H7 (cell line): ENCODE data around the gene C15orf40. TPM values are rescaled to one million over a fixed set of nuclear protein-coding genes. Genes with fewer than 3 reads are reported as not detected.
"Not testable (repeated sequence)": the region's sequence is repeated elsewhere in the genome, so short reads cannot be mapped to it uniquely, and the experiment has no call there.

Experiments
- DNase-seq: peaks from one replicate; pipeline ENCODE4 v3.0.0; 2012
- H3K27me3 ChIP-seq: 2 replicates; pipeline ENCODE4 v1.6.0; 2011; ENCODE audit warnings: mild to moderate bottlenecking, low read length; ENCODE audit not compliant: control insufficient read depth, insufficient read depth
- H3K36me3 ChIP-seq: replicated peaks from 2 replicates; pipeline ENCODE4 v1.5.1; 2011; ENCODE audit warnings: low read length; ENCODE audit not compliant: control insufficient read depth, insufficient read depth
- H3K4me3 ChIP-seq: 2 replicates; pipeline ENCODE4 v1.5.1; 2011; ENCODE audit warnings: low read depth, mild to moderate bottlenecking, control low read depth, low read length, moderate library complexity; ENCODE audit not compliant: insufficient read depth
- total RNA-seq: library from RNA; depleted of rRNA; stranded (reverse); fragments of >200 nt; shearing (Covaris generic); gene quantifications from 2 replicates; pipeline ENCODE4 v1.2.3, GENCODE V29; 2014

C15orf40 gene
- total RNA-seq, 1 experiment from 2014 or later, result 48.6 TPM

GRCh38 chr15:83012076-83012426, 612 bp upstream of the C15orf40 start:
- no peak for DNase-seq

GRCh38 chr15:83010709-83011270, 649 bp downstream of the C15orf40 start:
- H3K36me3 ChIP-seq, result peaks cover 8% of the 10 kb centered on the region
- H3K27me3 ChIP-seq, result no peaks in the 10 kb centered on the region
- H3K4me3 ChIP-seq, result peak overlapping the region; percentile 99
- DNase-seq, result peak; percentile 82

More at GRCh38 chr15:83012076-83012426, 612 bp upstream of the C15orf40 start:
- Histone ChIP-seq H3K36me3 (peaks cover 6% of the 10 kb centered on the region), H3K4me3 (peak overlapping the region; percentile 99), H3K27me3 (no peaks in the 10 kb centered on the region)

DNA sequence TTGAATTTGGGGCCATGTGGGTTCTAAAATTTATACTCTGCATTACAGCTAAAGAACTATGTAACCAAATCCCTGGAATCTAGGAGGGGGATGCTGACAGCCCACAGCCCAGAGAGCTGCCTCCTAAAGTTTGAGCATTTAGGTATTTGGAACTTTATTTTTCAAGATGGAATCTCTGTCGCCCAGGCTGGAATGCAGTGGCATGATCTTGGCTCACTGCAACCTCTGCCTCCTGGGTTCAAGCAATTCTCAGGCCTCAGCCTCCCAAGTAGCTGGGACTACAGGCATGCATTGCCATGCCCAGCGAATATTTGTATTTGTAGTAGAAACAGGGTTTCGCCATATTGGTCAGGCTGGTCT, 10.8 kb downstream of the C15orf40 start:
- not testable (repeated sequence) for H3K36me3 ChIP-seq, H3K27me3 ChIP-seq, H3K4me3 ChIP-seq, DNase-seq

DNA sequence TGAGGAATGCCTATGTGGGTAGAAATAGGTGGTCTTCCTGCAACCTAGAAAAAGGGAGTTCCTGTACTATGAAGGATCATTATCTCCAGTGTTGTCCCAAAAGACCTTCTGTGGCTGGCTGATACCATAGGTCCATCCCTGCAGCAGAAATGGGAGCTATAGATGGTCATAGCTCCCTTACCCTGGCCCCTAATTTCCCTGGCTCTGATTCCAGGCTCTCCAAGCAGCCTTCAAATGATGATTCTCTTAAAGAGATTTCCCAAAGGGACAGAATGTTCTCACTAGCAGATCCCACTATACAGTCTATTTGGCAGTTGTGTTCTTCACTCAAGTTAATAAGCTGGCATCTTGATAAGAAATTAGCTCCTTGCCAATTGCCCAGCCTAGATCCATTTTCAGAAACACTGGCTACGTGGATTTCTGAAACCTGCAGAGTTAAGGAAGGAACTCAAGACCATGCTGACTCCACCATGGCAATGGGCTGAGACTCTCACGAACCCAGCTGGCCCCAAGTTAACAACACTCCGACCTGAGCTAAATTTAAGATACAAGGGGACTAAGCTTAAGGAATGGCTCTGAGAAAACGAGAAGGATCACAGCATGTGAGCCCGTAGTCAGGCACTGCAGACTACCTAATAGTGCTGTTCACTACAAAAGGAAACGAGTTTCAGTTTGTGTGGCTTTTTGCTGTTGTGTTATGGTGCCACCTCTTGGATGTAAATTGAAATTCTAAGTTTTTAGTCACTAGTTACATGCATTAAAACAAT, 11.4 kb downstream of the C15orf40 start:
- H3K36me3 ChIP-seq, result no peaks in the 10 kb centered on the region
- H3K4me3 ChIP-seq, result no peak overlapping the region
- DNase-seq, result peak; percentile 61
- H3K27me3 ChIP-seq, result no peaks in the 10 kb centered on the region

GRCh38 chr15:82999426-82999825, 12.0 kb downstream of the C15orf40 start:
- Histone ChIP-seq H3K27me3 (no peaks in the 10 kb centered on the region), H3K4me3 (no peak overlapping the region), H3K36me3 (no peaks in the 10 kb centered on the region)
- DNase-seq, result no peak

GRCh38 chr15:82995938-82996337, 15.5 kb downstream of the C15orf40 start:
- H3K27me3 ChIP-seq, result no peaks in the 10 kb centered on the region
- no peak overlapping the region for H3K4me3 ChIP-seq
- H3K36me3 ChIP-seq, result no peaks in the 10 kb centered on the region
- DNase-seq, result no peak

DNA sequence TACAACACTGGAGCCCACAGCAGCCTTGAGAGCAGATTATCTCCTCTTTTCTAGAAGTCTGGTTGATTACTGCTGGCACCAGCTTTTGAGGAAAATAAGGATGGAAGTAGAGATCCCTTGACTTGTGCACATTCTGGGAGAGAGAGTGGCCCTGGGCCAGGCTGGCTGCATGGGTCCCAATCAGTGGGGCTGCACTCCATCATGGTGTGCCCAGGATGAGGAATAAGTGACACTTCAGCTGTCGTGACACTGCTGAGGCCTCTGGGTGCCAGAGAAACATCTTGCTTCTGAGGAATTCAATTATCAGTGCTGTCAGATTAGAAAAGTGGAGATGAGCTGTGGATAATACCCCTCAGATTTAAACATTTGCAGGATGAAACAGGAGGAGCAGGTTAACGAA, 16.4 kb downstream of the C15orf40 start:
- Histone ChIP-seq H3K36me3 (no peaks in the 10 kb centered on the region), H3K4me3 (no peak overlapping the region), H3K27me3 (no peaks in the 10 kb centered on the region)
- no peak for DNase-seq

GRCh38 chr15:82993144-82993543, 18.3 kb downstream of the C15orf40 start:
- Histone ChIP-seq H3K27me3 (no peaks in the 10 kb centered on the region), H3K4me3 (no peak overlapping the region), H3K36me3 (0 out of 2 replicates have a peak, but pooled peaks cover 1% of the 10 kb centered on the region)
- DNase-seq, result no peak

DNA sequence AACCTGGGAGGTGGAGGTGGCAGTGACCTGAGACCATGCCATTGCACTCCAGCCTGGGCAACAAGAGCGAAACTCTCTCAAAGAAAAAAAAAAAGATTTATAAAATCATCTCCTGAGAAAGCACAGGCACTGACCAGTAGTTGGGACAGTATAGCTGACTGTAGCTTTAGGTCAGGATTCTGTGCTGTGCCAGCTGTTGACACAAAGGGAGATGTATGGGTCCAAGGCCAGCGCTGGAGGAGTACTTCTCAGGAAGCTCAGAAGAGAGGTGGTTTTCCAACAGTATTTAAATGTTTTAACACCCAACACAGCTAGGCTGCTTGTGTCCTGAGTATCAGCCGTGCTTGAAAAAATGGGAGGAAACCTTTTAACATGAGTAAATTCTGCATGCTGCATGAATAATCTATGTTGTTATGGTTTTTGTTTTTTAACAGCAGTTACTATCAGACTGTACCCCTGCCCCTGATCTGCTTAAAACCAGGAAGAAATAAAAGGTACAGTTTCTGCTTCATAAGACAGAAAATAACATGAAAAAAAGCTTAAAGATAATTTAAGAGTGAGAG, 18.9 kb downstream of the C15orf40 start:
- 0 out of 2 replicates have a peak, but pooled peaks cover 1% of the 10 kb centered on the region for H3K36me3 ChIP-seq
- H3K4me3 ChIP-seq, result no peak overlapping the region
- no peak for DNase-seq
- no peaks in the 10 kb centered on the region for H3K27me3 ChIP-seq

GRCh38 chr15:82986442-82986780, 25.0 kb downstream of the C15orf40 start:
- 0 out of 2 replicates have a peak, but pooled peaks cover 1% of the 10 kb centered on the region for H3K36me3 ChIP-seq
- H3K27me3 ChIP-seq, result peaks cover 2% of the 10 kb centered on the region; the same call in 1 of the 2 replicates
- peak overlapping the region; percentile 88 for H3K4me3 ChIP-seq
- no peak for DNase-seq

- Histone ChIP-seq H3K4me3 (peak within 1 kb of the TSS; percentile 88), H3K27me3 (peaks cover 2% of the 10 kb centered on the region; the same call in 1 of the 2 replicates), H3K36me3 (0 out of 2 replicates have a peak, but pooled peaks cover 1% of the 10 kb centered on the region)
- peak; percentile 86 for DNase-seq
Measured at GRCh38 chr15:82985688-82986441, 25.6 kb downstream of the C15orf40 start, which contains the start of gene RAMAC. RAMAC (plus strand) TSS chr15:82986210; CDS start chr15:82989019, 2,809 bp downstream.

- no peak for DNase-seq
- Histone ChIP-seq H3K36me3 (no peaks in the 10 kb centered on the region), H3K27me3 (peaks cover 2% of the 10 kb centered on the region; the same call in 1 of the 2 replicates), H3K4me3 (no peak overlapping the region)
Measured at GRCh38 chr15:82980981-82981380, 30.5 kb downstream of the C15orf40 start.

DNA sequence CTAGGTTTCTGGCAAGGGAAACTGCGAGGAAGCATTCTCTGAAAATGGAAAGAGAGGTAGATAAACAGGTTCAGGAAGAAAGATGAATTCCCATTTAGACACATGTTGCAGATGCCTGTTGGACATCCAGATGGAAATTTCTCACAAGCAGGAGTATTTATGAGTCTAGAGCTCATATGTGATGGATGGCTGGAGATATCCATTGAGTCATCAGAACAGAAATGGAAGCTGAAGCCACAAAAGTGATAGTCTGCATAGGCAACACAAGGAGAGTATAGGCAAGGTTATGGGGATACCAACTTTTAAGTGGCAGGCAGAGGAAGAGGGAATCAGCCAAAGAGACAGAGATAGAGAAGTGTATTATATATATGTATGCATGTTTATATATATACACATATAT, 31.7 kb downstream of the C15orf40 start:
- Histone ChIP-seq H3K27me3 (no peaks in the 10 kb centered on the region), H3K4me3 (no peak overlapping the region)
- DNase-seq, result no peak

DNA sequence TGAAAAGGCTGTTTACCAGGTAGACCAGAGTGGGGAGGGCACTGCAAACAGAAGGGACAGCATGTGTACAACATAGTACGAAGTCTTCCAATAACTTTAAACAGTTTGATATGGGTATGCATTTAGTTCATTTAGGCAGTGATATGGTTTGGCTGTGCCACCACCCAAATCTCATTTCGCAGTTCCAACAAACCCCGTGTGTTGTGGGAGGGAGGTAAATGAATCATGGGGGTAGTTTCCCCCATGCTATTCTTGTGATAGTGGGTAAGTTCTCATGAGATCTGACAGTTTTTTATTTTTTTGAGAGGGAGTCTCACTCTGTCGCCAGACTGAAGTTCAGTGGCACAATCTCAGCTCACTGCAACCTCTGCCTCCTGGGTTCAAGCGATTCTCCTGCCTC, 33.0 kb downstream of the C15orf40 start:
- no peaks in the 10 kb centered on the region for H3K27me3 ChIP-seq
- H3K4me3 ChIP-seq, result no peak overlapping the region
- no peak for DNase-seq
- H3K36me3 ChIP-seq, result no peaks in the 10 kb centered on the region

More for the DNA sequence above, 31.7 kb downstream of the C15orf40 start:
- no peaks in the 10 kb centered on the region for H3K36me3 ChIP-seq
